Sigmoid colon (tissue), 4 donors: ENCODE data around the gene CCND3.

ENCODE experiments used
- CTCF ChIP-seq, 4 experiments: fragments of 450-650 bp in 3 of 4; fragments of 200-600 bp in 1 of 4; IDR thresholded peaks; one replicate each; pipeline ENCODE4 v1.5.1; 2016 to 2019; ENCODE audit warnings: antibody characterized with exemption in 4 of 4, mild to moderate bottlenecking in 3 of 4, moderate library complexity in 2 of 4
- EP300 ChIP-seq, 4 donors: sonication (generic); formaldehyde crosslinking; IDR thresholded peaks; one replicate each; pipeline ENCODE4 v1.6.1; 2017; ENCODE audit warnings: antibody characterized with exemption in 4 of 4

GRCh38 chr6:41900861-41901260 lies 40.7 kb downstream of the CCND3 start:
- TF ChIP-seq CTCF (IDR thresholded peaks at IDR 0.05) = no peak
- TF ChIP-seq EP300 (IDR thresholded peaks at IDR 0.05) = no peak
